Stimulated activated CD4-positive, alpha-beta T cell treated with anti-CD3 and anti-CD28 coated beads, Interleukin-2, amount 100 ng/mL, for 24 hours (primary cell): ENCODE measurements around the gene PACRG.

ENCODE experiments used
- DNase-seq, 2 donors: peaks; one replicate each; pipeline ENCODE4 v3.0.0-alpha.2; 2020

The PACRG gene

GRCh38 chr6:163214259-163214658, 486.5 kb downstream of the PACRG start:
- no peak for DNase-seq

- DNase-seq = no peak
Observed at GRCh38 chr6:163218361-163218894, 490.7 kb downstream of the PACRG start.

- DNase-seq = no peak
Observed at GRCh38 chr6:163226181-163226835, 498.5 kb downstream of the PACRG start.

DNA sequence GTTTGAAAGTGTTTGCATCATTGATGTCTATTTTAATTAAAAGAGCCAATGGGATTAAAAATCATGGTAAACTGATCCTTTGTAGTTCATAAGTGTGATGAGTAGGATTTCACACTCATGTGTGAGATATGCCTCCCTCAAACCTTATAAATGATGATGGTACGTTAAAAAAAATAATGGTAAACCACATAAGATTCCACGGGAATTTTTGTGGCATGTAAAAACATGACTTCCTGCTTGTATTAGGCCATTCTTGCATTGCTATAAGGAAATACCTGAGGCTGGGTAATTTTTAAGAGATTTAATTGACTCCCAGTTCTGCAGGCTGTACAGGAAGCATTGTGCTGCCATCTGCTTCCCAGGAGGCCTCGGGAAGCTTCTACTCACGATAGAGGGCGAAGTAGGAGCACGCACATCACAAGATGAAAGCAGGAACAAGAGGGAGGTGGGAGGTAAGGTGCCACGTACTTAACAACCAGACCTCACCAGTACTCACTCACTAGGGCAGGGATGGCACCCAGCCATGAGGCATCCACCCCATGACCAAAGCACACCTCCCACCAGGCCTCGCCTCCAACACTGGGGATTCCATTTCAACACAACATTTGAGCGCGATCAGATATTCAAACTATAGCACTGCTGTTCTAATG, 499.2 kb downstream of the PACRG start:
- DNase-seq = no peak

GRCh38 chr6:163228041-163228440, 500.3 kb downstream of the PACRG start:
- no peak for DNase-seq

- DNase-seq = no peak
Observed at GRCh38 chr6:163229050-163229449, 501.3 kb downstream of the PACRG start.

DNA sequence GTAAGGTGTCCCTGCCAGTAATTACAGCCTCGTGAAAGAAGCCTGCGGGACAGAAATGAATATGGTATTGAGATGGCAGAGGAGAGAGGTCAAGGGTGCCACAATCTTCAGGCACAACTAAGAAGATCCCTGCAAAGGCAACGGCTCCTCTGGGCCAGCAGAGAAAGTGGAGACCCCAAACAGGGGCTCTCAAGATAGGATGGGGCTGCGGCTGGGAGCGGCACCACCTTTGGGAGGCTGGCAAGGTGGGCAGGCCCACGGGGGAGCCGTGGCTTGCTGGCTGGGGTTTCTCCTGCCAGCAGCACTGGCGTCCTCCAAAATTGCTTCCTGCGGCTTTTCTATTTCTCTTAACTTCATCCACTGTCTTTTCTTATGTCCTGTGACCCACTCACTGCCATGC, 503.1 kb downstream of the PACRG start:
- DNase-seq = no peak

DNA sequence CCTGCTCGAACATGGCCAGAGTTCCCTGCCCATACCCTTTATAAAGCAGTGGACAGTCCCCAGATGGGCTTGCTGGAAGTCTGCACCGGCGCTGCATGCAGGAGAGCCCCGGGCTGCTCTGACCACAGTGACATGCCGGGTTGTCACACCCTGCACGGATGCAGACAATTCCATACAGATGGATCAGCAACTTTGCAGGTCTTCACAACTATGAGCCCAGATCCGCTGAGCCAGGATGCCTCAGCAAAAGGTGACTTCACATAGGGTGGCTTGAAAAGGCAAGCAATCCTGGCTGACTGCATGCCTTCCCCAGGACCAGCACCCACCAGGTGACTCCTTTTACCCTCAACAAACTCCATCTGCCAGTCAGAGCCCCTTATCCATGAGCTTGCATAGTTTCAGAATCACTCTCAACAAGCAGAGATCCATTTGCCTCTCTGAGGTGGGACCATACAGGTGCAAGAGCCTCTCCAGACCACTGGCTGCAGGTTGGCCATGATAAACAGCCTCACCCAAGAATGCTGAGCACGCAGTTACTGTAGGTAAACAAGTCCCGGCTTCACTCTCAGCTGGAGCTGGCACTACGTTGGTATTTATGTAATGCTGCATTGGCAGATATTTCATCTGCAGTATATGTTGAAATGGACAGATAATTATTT, 503.7 kb downstream of the PACRG start:
- DNase-seq = no peak

GRCh38 chr6:163232015-163232523, 504.3 kb downstream of the PACRG start:
- no peak for DNase-seq

DNA sequence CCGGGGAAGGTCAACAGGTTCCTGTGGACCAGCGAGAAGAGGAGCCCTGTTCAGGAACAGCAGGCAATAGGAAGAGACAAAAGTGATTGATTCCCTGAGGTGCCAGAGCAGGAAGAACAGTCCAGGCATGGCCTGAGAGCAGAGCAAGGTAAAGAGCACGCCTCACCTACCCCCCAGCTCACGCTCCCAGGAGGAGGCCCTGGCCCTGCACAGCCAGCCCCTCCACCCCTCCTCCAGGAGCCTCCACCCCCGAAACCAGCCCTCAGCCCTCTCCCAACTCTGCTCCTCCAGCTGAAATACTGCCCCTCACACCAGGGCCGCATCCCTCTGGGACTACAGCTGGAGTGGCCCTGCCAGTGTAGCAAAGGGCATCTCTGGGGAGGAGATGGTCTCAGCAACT, 504.9 kb downstream of the PACRG start:
- no peak for DNase-seq

GRCh38 chr6:163237110-163237509, 509.3 kb downstream of the PACRG start:
- no peak for DNase-seq

DNA sequence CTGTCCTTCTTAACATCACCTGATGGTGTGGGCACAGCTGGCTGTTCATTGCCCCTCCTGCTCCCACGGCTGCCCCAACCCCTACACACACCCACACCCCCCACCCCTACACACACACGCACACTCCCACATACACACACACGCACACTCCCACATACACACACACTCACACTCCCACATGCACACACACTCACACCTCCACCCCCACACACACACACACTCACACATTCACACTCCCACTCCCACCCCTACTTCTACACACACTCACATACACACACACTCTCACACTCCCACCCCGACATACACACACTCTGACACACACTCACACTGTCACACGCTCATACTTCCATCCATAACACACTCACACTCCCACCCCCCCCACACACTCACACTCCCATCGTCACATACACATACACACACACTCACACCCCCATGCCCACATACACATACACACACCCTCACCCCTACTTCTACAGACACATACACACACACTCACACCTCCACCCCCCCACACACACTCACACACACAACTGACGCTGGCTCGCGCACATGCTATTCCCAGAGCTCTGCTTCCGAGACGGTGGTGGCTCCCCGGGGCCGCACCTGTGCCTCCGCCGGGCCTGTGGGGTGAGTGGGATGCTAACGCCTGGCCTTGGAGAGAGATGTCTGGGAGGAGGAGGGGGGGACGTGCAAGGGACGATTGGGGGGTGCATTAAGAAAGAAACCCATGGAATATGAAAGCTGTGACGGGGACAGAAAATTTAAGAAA, 512.0 kb downstream of the PACRG start:
- no peak for DNase-seq

DNA sequence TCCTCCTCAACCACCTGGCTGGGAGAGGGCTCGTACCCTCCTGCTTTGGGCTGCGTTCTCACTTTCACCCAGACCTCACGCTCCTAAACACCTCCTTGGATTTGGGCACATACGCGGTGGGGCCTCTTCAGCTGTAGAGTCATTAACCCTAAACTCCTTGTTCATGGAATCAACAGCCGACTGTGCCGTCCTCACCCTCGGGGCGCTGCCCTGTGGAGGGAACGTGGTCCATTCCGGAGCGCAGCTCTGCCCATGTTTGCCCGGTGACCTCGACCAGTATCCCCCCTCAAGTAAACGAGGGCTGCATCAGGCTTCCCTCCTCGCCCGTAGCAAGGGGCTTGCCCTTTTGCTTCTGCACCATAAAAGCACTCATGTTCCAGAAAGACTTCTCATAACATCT, 512.8 kb downstream of the PACRG start:
- DNase-seq = no peak

DNA sequence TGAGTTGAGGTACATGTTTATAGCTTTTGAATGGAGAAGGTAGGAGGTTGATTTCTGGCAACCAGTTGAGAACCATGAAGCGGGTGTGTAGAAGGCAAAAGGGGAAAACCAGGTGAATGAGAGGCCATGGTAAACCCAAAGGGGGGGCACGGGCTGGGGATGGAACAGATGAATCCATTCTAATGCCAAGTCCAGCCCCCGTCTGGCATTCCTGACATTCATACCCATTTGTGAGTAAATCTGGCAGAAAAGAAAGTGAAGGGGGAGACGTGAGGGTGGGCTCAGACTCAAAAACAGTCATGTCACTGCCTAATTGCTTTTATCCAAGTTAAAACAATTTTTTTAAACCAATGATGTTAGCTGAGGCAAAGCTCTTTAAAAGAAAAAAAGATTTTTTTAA, 513.9 kb downstream of the PACRG start:
- no peak for DNase-seq

GRCh38 chr6:163243083-163243482, 515.3 kb downstream of the PACRG start:
- no peak for DNase-seq

DNA sequence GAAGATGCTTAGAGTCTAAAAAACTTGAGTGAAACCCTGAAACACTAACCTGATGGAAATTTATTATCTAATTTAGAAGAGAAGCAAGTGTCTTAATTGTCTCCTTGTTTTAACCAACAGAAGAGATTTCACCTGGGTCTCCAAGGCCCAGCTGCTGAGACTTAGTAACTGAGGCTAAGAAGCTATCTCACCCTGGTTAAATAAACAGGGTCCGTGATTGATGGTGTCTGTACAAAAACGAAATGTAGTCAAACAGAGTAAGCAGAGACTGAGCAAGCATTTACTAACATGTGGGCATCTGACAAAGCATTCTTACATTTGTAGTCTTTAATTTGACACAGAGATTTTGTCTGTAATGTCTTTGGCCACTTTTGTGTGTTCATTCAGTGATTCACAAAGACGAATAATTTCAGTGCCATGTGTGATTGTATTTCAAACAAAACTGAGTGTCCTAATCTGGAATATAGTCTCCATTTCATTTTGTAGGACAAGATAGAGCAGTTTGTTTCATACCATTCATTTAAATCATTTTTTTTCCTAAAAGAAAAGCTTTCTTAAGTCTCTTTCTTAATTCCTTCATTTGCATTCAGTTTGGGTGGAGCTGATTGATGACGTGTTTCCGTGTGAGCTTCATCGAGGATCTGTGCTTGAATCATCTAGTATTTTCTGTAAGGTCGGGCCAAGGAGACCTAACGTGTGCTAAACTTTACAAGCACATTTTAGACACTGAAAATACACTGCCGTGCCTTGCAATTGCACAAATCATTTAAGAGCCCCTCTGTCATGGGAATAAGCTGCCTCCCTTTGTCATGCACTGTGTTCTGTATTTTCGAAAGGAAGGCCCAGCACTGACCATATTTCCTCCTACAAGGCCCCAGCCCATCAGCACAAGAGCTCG, 516.2 kb downstream of the PACRG start:
- DNase-seq = no peak

DNA sequence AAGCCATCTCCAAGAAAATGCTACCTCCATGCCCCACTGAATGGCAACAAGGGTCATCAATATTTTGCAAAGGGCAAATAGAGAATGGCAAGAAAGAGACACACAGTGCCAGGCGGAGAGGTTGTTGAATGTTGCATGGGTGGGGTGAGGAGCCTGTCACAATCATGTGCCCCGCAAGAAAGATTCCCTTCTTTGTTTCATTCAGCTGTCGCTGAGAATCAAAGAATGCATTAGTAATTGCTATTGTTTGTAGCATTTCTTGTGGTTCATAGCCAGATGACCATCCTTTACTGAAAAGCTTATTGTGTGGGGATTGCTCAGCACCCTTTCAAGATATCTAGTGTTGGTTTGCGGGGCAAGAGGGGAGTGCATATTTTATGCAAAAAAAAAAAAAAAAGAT, 520.3 kb downstream of the PACRG start:
- no peak for DNase-seq

DNA sequence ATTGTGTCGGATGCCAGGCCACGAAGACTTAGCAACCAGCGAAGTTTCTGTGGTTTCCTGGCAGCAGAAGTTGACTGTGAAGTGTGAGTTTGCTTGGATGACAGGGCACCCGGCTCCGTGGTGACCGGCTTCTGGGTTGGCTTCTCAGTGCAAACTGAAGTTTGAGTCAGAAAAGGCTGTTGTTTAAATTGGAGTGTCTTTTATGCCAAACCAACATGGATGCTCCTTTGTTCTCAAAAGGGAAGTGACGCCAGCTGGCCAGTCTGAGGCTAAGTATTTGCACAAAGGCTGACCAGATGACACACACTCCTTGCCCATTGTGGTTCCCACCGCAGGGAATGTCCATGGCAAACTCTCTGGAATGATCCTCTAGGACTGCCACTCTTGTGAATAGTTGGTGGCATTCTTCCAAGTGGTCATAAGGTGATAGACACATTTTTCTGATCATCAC, 521.9 kb downstream of the PACRG start:
- DNase-seq = no peak

DNA sequence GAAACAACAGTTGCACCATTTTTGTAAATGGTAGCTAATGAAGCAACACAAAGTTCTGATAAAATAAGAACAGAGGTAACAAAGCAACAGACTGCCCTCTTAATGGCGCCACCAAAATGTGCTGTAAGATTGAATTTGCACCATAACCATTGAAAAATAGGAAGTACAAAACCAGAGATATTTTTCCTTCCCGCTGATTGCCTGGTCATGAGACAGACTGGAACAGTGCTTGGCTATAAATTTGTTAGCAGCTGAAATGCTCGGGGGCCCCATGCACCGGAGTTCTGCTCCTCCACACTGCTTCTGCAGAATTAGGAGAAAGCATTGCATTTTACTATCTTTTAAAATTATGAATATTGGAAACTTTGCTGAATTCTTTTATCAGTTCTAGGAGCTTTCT, 522.3 kb downstream of the PACRG start:
- DNase-seq = no peak

- DNase-seq = no peak
Observed at GRCh38 chr6:163252061-163252591, 524.4 kb downstream of the PACRG start.

GRCh38 chr6:163253556-163254213, 525.9 kb downstream of the PACRG start:
- DNase-seq = no peak
